Gastroesophageal sphincter (tissue), 4 donors: ENCODE results near the gene LMNTD2. TPM values are rescaled to one million over a fixed set of nuclear protein-coding genes. Genes with fewer than 3 reads are reported as not detected.
A peak's percentile ranks its signal among the peaks of the same experiment; 100 is the strongest.

Experiments used
- ATAC-seq: fragments of 150-250 bp; one replicate; pipeline ENCODE4 v1.9.1; 2016; ENCODE audit warnings: mild to moderate bottlenecking, moderate library complexity
- H3K27ac ChIP-seq, 4 donors: fragments of 200-600 bp; sonication (generic) in 3 of 4; 1 replicate in 3 of 4; 2 replicates in 1 of 4; pipeline ENCODE4 v1.5.1; 2016 to 2019
- H3K27me3 ChIP-seq: fragments of 200-600 bp; sonication (generic); one replicate; pipeline ENCODE4 v1.5.1; 2019
- H3K36me3 ChIP-seq, 2 donors: fragments of 200-600 bp; sonication (generic); one replicate each; pipeline ENCODE4 v1.5.1; 2019; ENCODE audit warnings: control low read depth in 1 of 2
- H3K4me1 ChIP-seq, 3 donors: fragments of 200-600 bp; sonication (generic); 1 replicate in 2 of 3; 2 replicates in 1 of 3; pipeline ENCODE4 v1.5.1; 2016 to 2019; ENCODE audit warnings: control low read depth in 2 of 3
- H3K4me3 ChIP-seq, 2 donors: fragments of 200-600 bp; sonication (generic); one replicate each; pipeline ENCODE4 v1.5.1; 2019; ENCODE audit warnings: mild to moderate bottlenecking in 1 of 2, moderate library complexity in 1 of 2
- H3K9me3 ChIP-seq, 3 donors: fragments of 200-600 bp; sonication (generic); one replicate each; pipeline ENCODE4 v1.5.1; 2017 to 2019; ENCODE audit warnings: control low read depth in 2 of 3
- EP300 ChIP-seq: sonication (generic); formaldehyde crosslinking; IDR thresholded peaks from one replicate; pipeline ENCODE4 v1.6.1; 2017; ENCODE audit warnings: antibody characterized with exemption, mild to moderate bottlenecking
- POLR2A ChIP-seq, 2 donors: fragments of 450-650 bp; IDR thresholded peaks; one replicate each; pipeline ENCODE4 v1.6.1; 2017; ENCODE audit warnings: antibody characterized with exemption in 2 of 2, mild to moderate bottlenecking in 2 of 2, moderate library complexity in 1 of 2
- POLR2AphosphoS5 ChIP-seq: sonication (generic); formaldehyde crosslinking; IDR thresholded peaks from one replicate; pipeline ENCODE4 v1.6.1; 2017; ENCODE audit warnings: antibody characterized with exemption
- WGBS, 2 donors: methylation state at CpG; one replicate each; pipeline ENCODE4 v1.1.5; 2018; ENCODE audit warnings: low coverage in 1 of 2; 5-methylcytosine and 5-hydroxymethylcytosine counted together
- total RNA-seq, 4 donors: library from RNA; depleted of rRNA; stranded (reverse); fragments of >200 nt; gene quantifications; one replicate each; pipeline ENCODE4 v1.1.0, GENCODE V29; 2016
- TF ChIP-seq, protein P1 (sequence below), 4 experiments: fragments of 200-600 bp in 2 of 4; fragments of 450-650 bp in 2 of 4; sonication (generic) in 1 of 4; IDR thresholded peaks; one replicate each; pipeline ENCODE4 v1.5.1; 2017 to 2019; ENCODE audit warnings: antibody characterized with exemption in 4 of 4, mild to moderate bottlenecking in 2 of 4, moderate library complexity in 2 of 4

Gene LMNTD2
- total RNA-seq, 4 donors from 2014 or later = 0.81 to 2.1 (median 1.1) TPM

DNA sequence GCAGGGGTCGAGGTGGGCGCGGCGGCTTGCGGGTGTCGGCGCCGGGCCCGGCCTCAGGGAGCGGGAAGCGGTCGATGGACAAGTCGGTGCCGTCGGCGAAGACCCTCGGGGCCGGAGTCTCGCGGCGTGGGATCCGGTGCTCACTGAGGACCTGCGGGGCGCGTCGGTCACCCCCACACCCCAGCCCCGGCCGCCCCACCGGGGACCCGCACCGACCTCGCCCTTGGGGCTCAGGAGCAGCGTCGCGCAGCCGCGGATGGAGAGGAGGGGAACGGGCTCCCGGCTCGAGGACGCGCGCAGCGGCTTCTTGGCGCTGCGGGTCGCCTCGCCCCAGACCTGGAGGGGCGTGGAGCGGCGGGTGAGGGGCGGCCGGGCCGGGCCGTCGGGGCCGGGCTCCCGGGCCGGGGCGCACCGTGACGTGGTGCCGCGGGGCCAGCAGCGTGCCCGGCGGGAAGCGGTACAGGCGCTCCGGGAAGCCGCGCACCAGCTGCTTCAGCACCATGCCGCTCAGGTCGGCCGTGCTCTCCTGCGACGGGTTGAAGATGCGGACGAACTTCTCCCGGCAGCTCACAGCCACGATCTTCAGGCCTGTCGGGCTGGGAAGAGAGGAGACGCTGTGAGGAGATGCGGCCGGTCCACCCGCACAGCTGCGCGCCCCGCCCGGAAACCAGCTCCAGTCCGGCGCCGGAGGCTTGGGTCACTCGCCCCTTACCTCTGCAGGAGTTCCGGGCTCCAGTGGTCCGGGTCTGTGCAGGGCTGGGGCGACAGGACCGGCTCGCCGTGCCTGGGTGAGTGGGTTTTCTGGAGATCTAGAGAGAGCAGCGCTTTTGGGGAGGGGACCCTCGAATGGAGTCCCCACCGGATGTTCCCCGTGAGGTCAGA lies 4.5 kb downstream of the LMNTD2 start:
- no peak for TF ChIP-seq EP300
- TF ChIP-seq, protein P1, sequence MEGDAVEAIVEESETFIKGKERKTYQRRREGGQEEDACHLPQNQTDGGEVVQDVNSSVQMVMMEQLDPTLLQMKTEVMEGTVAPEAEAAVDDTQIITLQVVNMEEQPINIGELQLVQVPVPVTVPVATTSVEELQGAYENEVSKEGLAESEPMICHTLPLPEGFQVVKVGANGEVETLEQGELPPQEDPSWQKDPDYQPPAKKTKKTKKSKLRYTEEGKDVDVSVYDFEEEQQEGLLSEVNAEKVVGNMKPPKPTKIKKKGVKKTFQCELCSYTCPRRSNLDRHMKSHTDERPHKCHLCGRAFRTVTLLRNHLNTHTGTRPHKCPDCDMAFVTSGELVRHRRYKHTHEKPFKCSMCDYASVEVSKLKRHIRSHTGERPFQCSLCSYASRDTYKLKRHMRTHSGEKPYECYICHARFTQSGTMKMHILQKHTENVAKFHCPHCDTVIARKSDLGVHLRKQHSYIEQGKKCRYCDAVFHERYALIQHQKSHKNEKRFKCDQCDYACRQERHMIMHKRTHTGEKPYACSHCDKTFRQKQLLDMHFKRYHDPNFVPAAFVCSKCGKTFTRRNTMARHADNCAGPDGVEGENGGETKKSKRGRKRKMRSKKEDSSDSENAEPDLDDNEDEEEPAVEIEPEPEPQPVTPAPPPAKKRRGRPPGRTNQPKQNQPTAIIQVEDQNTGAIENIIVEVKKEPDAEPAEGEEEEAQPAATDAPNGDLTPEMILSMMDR (IDR thresholded peaks at IDR 0.05) = no peak
- Histone ChIP-seq H3K4me1 (peaks cover 0 to 34% (median 17%) of the 10 kb centered on the region in 3 donors), H3K4me3 (peak overlapping the region in 1 of 2 donors; percentile 38), H3K27me3 (peaks cover 89% of the 10 kb centered on the region), H3K27ac (no peak overlapping the region), H3K9me3 (no peaks in the 10 kb centered on the region), H3K36me3 (no peaks in the 10 kb centered on the region)
- WGBS, 2 donors = no CpG with 5 or more reads among the region's 104 CpGs
- no peak for ATAC-seq

GRCh38 chr11:555227-555779 lies 5.2 kb downstream of the LMNTD2 start:
- no peaks in the 10 kb centered on the region for H3K9me3 ChIP-seq
- H3K27ac ChIP-seq = no peak overlapping the region
- H3K36me3 ChIP-seq = peaks cover 0 to 2% of the 10 kb centered on the region in 2 donors
- H3K4me3 ChIP-seq = peak overlapping the region in 1 of 2 donors; percentile 38
- H3K4me1 ChIP-seq = peaks cover 0 to 31% (median 17%) of the 10 kb centered on the region in 3 donors
- TF ChIP-seq POLR2AphosphoS5 = no peak
- TF ChIP-seq, protein P1 (IDR thresholded peaks at IDR 0.05) = no peak
- no peak for TF ChIP-seq POLR2A (IDR thresholded peaks at IDR 0.05)
- no peak for TF ChIP-seq EP300
- 0% methylated on average over 4 of the region's 57 CpGs; no CpG with 5 or more reads in 1 of the 2 donors for WGBS, 2 donors
- H3K27me3 ChIP-seq = peaks cover 96% of the 10 kb centered on the region
- no peak for ATAC-seq

- Histone ChIP-seq H3K4me3 (peak overlapping the region in 1 of 2 donors; percentile 38), H3K27me3 (peaks cover 100% of the 10 kb centered on the region), H3K27ac (no peak overlapping the region), H3K9me3 (no peaks in the 10 kb centered on the region), H3K4me1 (peaks cover 0 to 25% (median 12%) of the 10 kb centered on the region in 3 donors), H3K36me3 (peaks cover 0 to 7% of the 10 kb centered on the region in 2 donors)
- ATAC-seq = peak; percentile 40
- no CpG with 5 or more reads among the region's 60 CpGs for WGBS, 2 donors
- TF ChIP-seq, protein P1 (IDR thresholded peaks at IDR 0.05) = peak in 3 of 4 experiments; percentile 43 to 74 (median 67)
- no peak for TF ChIP-seq POLR2A (IDR thresholded peaks at IDR 0.05)
These were observed 5.9 kb downstream of the LMNTD2 start for GRCh38 chr11:554428-555226.

GRCh38 chr11:553988-554340 lies 6.6 kb downstream of the LMNTD2 start:
- H3K36me3 ChIP-seq = peaks cover 0 to 7% of the 10 kb centered on the region in 2 donors
- H3K4me1 ChIP-seq = peaks cover 0 to 25% (median 12%) of the 10 kb centered on the region in 3 donors
- peaks cover 97% of the 10 kb centered on the region for H3K27me3 ChIP-seq
- H3K4me3 ChIP-seq = no peak overlapping the region
- WGBS, 2 donors = no CpG with 5 or more reads among the region's 11 CpGs
- TF ChIP-seq POLR2AphosphoS5 (no peak), POLR2A (IDR thresholded peaks at IDR 0.05) (no peak), EP300 (no peak)
- TF ChIP-seq, protein P1 (IDR thresholded peaks at IDR 0.05) = no peak
- H3K27ac ChIP-seq = no peak overlapping the region
- no peaks in the 10 kb centered on the region for H3K9me3 ChIP-seq
- ATAC-seq = no peak
